PC-3 (cell line): ENCODE measurements around the gene PKDREJ. TPM values are rescaled to one million over a fixed set of nuclear protein-coding genes. Genes with fewer than 3 reads are reported as not detected.

Source experiments
- ATAC-seq: fragments of 200-7000 bp; cut with Tn5 transposase; 2 replicates; pipeline ENCODE4 v1.9.1; 2020; ENCODE audit warnings: mild to moderate bottlenecking, moderate library complexity
- BruUV-seq: library from RNA; stranded (reverse); fragments of 400-500 nt; replicated peaks from 2 replicates; lab custom pipeline; 2021; lab: Mats Ljungman, UMichigan
- CTCF ChIA-PET: fragments of 300-600 bp; sonication (Branson Sonifier 250); formaldehyde crosslinking; loops from one replicate; lab custom pipeline; 2022; ENCODE audit warnings: antibody characterized with exemption; lab: Charles Lee
- POLR2A ChIA-PET: fragments of 300-600 bp; sonication (Branson Sonifier 250); formaldehyde crosslinking; loops from one replicate; lab custom pipeline; 2022; ENCODE audit warnings: antibody characterized with exemption; ENCODE audit not compliant: unreplicated experiment; lab: Charles Lee
- DNase-seq: peaks from one replicate; pipeline ENCODE4 v3.0.0-alpha.2; 2015
- H2AFZ ChIP-seq: fragments of 300-600 bp; sonication (generic); 2 replicates; pipeline ENCODE4 v1.6.0; 2016; ENCODE audit warnings: antibody characterized with exemption, low read length
- H3F3A ChIP-seq: fragments of 300-600 bp; sonication (generic); one replicate; pipeline ENCODE4 v1.6.0; 2017; ENCODE audit warnings: antibody characterized with exemption, low read length, control low read depth, mild to moderate bottlenecking; ENCODE audit not compliant: unreplicated experiment
- H3K27ac ChIP-seq: fragments of 300-600 bp; sonication (generic); 2 replicates; pipeline ENCODE4 v1.5.1; 2016; ENCODE audit warnings: mild to moderate bottlenecking, low read length
- H3K27me3 ChIP-seq: fragments of 300-600 bp; sonication (generic); 2 replicates; pipeline ENCODE4 v1.6.1; 2016; ENCODE audit warnings: low read length, mixed read lengths
- H3K36me3 ChIP-seq: fragments of 300-600 bp; sonication (generic); 2 replicates; pipeline ENCODE4 v1.6.1; 2016; ENCODE audit warnings: low read depth, mixed run types, low read length, mixed read lengths
- H3K4me1 ChIP-seq: fragments of 300-600 bp; sonication (generic); 2 replicates; pipeline ENCODE4 v1.5.1; 2016; ENCODE audit warnings: low read length; ENCODE audit not compliant: insufficient read depth
- H3K4me2 ChIP-seq: fragments of 300-600 bp; sonication (generic); 2 replicates; pipeline ENCODE4 v1.6.0; 2016; ENCODE audit warnings: low read length
- H3K4me3 ChIP-seq: fragments of 300-600 bp; sonication (generic); 2 replicates; pipeline ENCODE4 v1.5.1; 2016; ENCODE audit warnings: mild to moderate bottlenecking, low read length, mixed read lengths
- H3K79me2 ChIP-seq: fragments of 300-600 bp; sonication (generic); 2 replicates; pipeline ENCODE4 v1.6.1; 2017; ENCODE audit warnings: low read length, mixed read lengths
- H3K9ac ChIP-seq: fragments of 300-600 bp; sonication (generic); 2 replicates; pipeline ENCODE4 v1.6.0; 2016; ENCODE audit warnings: mild to moderate bottlenecking, low read length
- H3K9me2 ChIP-seq: fragments of 300-600 bp; sonication (generic); replicated peaks from 2 replicates; pipeline ENCODE4 v1.6.1; 2016; ENCODE audit warnings: mixed run types, low read length, mixed read lengths
- H3K9me3 ChIP-seq: fragments of 300-600 bp; sonication (generic); 2 replicates; pipeline ENCODE4 v1.6.1; 2016; ENCODE audit warnings: low read length, mixed read lengths
- H4K20me1 ChIP-seq: fragments of 300-600 bp; sonication (generic); 2 replicates; pipeline ENCODE4 v1.6.1; 2016; ENCODE audit warnings: low read length, mixed read lengths
- CTCF ChIP-seq: fragments of 300-600 bp; sonication (generic); conservative IDR thresholded peaks from 2 replicates; pipeline ENCODE4 v1.5.1; 2017; ENCODE audit warnings: antibody characterized with exemption, low read depth, mild to moderate bottlenecking, low read length
- EZH2 ChIP-seq: fragments of 300-600 bp; sonication (generic); IDR thresholded peaks from one replicate; pipeline ENCODE4 v1.6.1; 2017; ENCODE audit warnings: antibody characterized with exemption, mild to moderate bottlenecking, low read length; ENCODE audit not compliant: unreplicated experiment
- EZH2phosphoT487 ChIP-seq: fragments of 300-600 bp; sonication (generic); IDR thresholded peaks from 2 replicates; pipeline ENCODE4 v1.6.1; 2018; ENCODE audit warnings: mild to moderate bottlenecking, antibody characterized with exemption, low read length, borderline replicate concordance
- intact Hi-C: fragments of 100-400 bp; cut with micrococcal nuclease; formaldehyde crosslinking; loops from 2 replicates; pipeline ENCODE4 v1.9.0; 2023
- total RNA-seq: library from RNA; depleted of rRNA; stranded (reverse); fragments of >200 nt; gene quantifications from 2 replicates; pipeline ENCODE4 v1.2.3, GENCODE V29; 2014

PKDREJ gene
- total RNA-seq, 1 experiment from 2014 or later, result not detected

- Histone ChIP-seq H3K4me2 (no peak overlapping the region), H2AFZ (no peak overlapping the region), H3K27ac (no peak overlapping the region), H3K9ac (no peak overlapping the region), H3K9me3 (no peaks in the 10 kb centered on the region), H3K9me2 (no peaks in the 10 kb centered on the region), H3K4me3 (no peak overlapping the region), H4K20me1 (no peaks in the 10 kb centered on the region), H3K36me3 (peaks cover 6% of the 10 kb centered on the region; the same call in 1 of the 2 replicates), H3K27me3 (no peaks in the 10 kb centered on the region), H3K79me2 (peaks cover 22% of the 10 kb centered on the region), H3F3A (no peaks in the 10 kb centered on the region), H3K4me1 (peaks cover 10% of the 10 kb centered on the region)
- ChIA-PET POLR2A (no interaction called here), CTCF (interaction anchor here (0.5 kb wide), 1 partner anchor 20 kb away, joined by 5 read pairs; no protein-coding TSS in a partner anchor)
- DNase-seq (no peak), ATAC-seq (no peak)
- no peak for TF ChIP-seq EZH2
- TF ChIP-seq EZH2phosphoT487, result no peak
- TF ChIP-seq CTCF, result no peak
- no TSS peak for BruUV-seq
- intact Hi-C loops, result no loop called here
Observed at GRCh38 chr22:46272762-46273431, 9.8 kb upstream of the PKDREJ start.

GRCh38 chr22:46272196-46272595, 9.1 kb upstream of the PKDREJ start:
- no TSS peak for BruUV-seq
- intact Hi-C loops, result no loop called here
- POLR2A ChIA-PET, result no interaction called here

More at GRCh38 chr22:46272196-46272595, 9.1 kb upstream of the PKDREJ start:
- CTCF ChIA-PET, result no interaction called here
- peaks cover 10% of the 10 kb centered on the region for H3K4me1 ChIP-seq
- no peaks in the 10 kb centered on the region for H3K9me2 ChIP-seq
- no peak overlapping the region for H3K4me3 ChIP-seq
- H3K4me2 ChIP-seq, result no peak overlapping the region
- no peak for TF ChIP-seq EZH2
- no peak for TF ChIP-seq EZH2phosphoT487
- no peak for TF ChIP-seq CTCF
- H3K9me3 ChIP-seq, result no peaks in the 10 kb centered on the region
- H3K9ac ChIP-seq, result no peak overlapping the region
- H4K20me1 ChIP-seq, result no peaks in the 10 kb centered on the region
- H3K36me3 ChIP-seq, result peaks cover 6% of the 10 kb centered on the region; the same call in 1 of the 2 replicates
- H3F3A ChIP-seq, result no peaks in the 10 kb centered on the region
- H2AFZ ChIP-seq, result no peak overlapping the region
- no peak for DNase-seq
- peaks cover 23% of the 10 kb centered on the region for H3K79me2 ChIP-seq
- no peaks in the 10 kb centered on the region for H3K27me3 ChIP-seq
- no peak overlapping the region for H3K27ac ChIP-seq
- no peak for ATAC-seq
